ENCODE results near the gene MAPKAPK3.

The MAPKAPK3 gene

GRCh38 chr3:50639055-50639494, 22.1 kb downstream of the MAPKAPK3 start:
- CTCF ChIA-PET: interaction anchor here (0.8 to 3.1 kb wide), 7 partner anchors 8 to 27 kb away, joined by 3 to 15 read pairs (median 4); partner anchors contain the start of gene CISH
- POLR2A ChIA-PET: interaction anchor here (1.1 kb wide), 1 partner anchor 18 kb away, joined by 3 read pairs; no protein-coding TSS in a partner anchor

GRCh38 chr3:50642382-50642781, 25.4 kb downstream of the MAPKAPK3 start:
- Histone ChIP-seq H3K9me3 (ENCODE audit: control extremely low read depth in 1 of 5, control insufficient read depth in 4 of 5, insufficient read depth in 2 of 5, low read depth in 1 of 5, low read length in 4 of 5) (no peaks in the 10 kb centered on the region), H3K27ac (ENCODE audit: insufficient read depth in 1 of 2, low read depth in 1 of 2, low read length in 2 of 2, poor library complexity in 1 of 2, severe bottlenecking in 2 of 2) (no peak overlapping the region), H3K27me3 (replicated peaks in 2 of 5; ENCODE audit: control insufficient read depth in 4 of 5, insufficient read depth in 5 of 5, low read length in 4 of 5) (no peaks in the 10 kb centered on the region), H3K4me3 (ENCODE audit: control insufficient read depth in 1 of 7, extremely low read depth in 1 of 7, insufficient read depth in 4 of 7, low read depth in 2 of 7, low read length in 6 of 7) (no peak overlapping the region), H3K36me3 (ENCODE audit: control insufficient read depth in 4 of 4, insufficient read depth in 4 of 4, low read length in 3 of 4) (peaks cover 28 to 95% (median 77%) of the 10 kb centered on the region in 4 experiments), H3K4me1 (ENCODE audit: control extremely low read depth in 1 of 4, control insufficient read depth in 4 of 4, insufficient read depth in 4 of 4, low read length in 3 of 4) (peaks cover 0 to 15% (median 9%) of the 10 kb centered on the region in 4 experiments)
- no CpG with 5 or more reads among the region's 1 CpG for WGBS (ENCODE audit: insufficient coverage)
- ChIA-PET CTCF (interaction anchor here (1.1 kb wide), 1 partner anchor 13 kb away, joined by 3 read pairs; no protein-coding TSS in a partner anchor), POLR2A (no interaction called here)
- no peak for DNase-seq

More at GRCh38 chr3:50639055-50639494, 22.1 kb downstream of the MAPKAPK3 start:
- H3K4me1 ChIP-seq (ENCODE audit: control extremely low read depth in 1 of 4, control insufficient read depth in 4 of 4, insufficient read depth in 4 of 4, low read length in 3 of 4): peaks cover 0 to 43% (median 32%) of the 10 kb centered on the region in 4 experiments
- no peak overlapping the region for H3K4me3 ChIP-seq (ENCODE audit: control insufficient read depth in 1 of 7, extremely low read depth in 1 of 7, insufficient read depth in 4 of 7, low read depth in 2 of 7, low read length in 6 of 7)
- peaks cover 21 to 74% (median 52%) of the 10 kb centered on the region in 4 experiments for H3K36me3 ChIP-seq (ENCODE audit: control insufficient read depth in 4 of 4, insufficient read depth in 4 of 4, low read length in 3 of 4)
- H3K27ac ChIP-seq (ENCODE audit: insufficient read depth in 1 of 2, low read depth in 1 of 2, low read length in 2 of 2, poor library complexity in 1 of 2, severe bottlenecking in 2 of 2): no peak overlapping the region
- H3K27me3 ChIP-seq (replicated peaks in 2 of 5; ENCODE audit: control insufficient read depth in 4 of 5, insufficient read depth in 5 of 5, low read length in 4 of 5): no peaks in the 10 kb centered on the region
- no peak for DNase-seq
- 90% methylated on average over 5 of the region's 6 CpGs for WGBS (ENCODE audit: insufficient coverage)
- no peaks in the 10 kb centered on the region for H3K9me3 ChIP-seq (ENCODE audit: control extremely low read depth in 1 of 5, control insufficient read depth in 4 of 5, insufficient read depth in 2 of 5, low read depth in 1 of 5, low read length in 4 of 5)

DNA sequence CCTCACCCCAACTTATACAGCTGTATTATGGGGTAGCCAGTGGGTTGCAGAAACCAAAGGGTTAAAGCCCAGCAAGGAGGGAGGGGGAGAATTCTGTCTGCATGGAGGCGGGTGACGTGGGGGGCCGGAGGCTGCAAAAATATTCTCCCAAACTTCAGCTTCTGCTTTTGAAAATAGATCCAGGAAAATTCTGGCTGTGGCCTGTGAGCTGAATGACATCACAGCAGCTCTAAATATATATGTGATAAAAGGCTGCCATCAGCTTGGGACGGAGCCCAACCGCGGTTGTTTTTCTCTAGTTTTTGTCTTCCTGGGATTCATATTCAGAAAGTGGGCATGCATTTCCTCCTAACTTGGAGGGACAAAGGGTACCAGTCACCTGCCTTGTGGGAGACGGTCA, 27.6 kb downstream of the MAPKAPK3 start:
- Histone ChIP-seq H3K4me3 (ENCODE audit: control insufficient read depth in 1 of 7, extremely low read depth in 1 of 7, insufficient read depth in 4 of 7, low read depth in 2 of 7, low read length in 6 of 7) (no peak overlapping the region), H3K36me3 (ENCODE audit: control insufficient read depth in 4 of 4, insufficient read depth in 4 of 4, low read length in 3 of 4) (peaks cover 32 to 98% (median 82%) of the 10 kb centered on the region in 4 experiments), H3K9me3 (ENCODE audit: control extremely low read depth in 1 of 5, control insufficient read depth in 4 of 5, insufficient read depth in 2 of 5, low read depth in 1 of 5, low read length in 4 of 5) (no peaks in the 10 kb centered on the region), H3K27me3 (replicated peaks in 2 of 5; ENCODE audit: control insufficient read depth in 4 of 5, insufficient read depth in 5 of 5, low read length in 4 of 5) (no peaks in the 10 kb centered on the region), H3K27ac (ENCODE audit: insufficient read depth in 1 of 2, low read depth in 1 of 2, low read length in 2 of 2, poor library complexity in 1 of 2, severe bottlenecking in 2 of 2) (no peak overlapping the region), H3K4me1 (ENCODE audit: control extremely low read depth in 1 of 4, control insufficient read depth in 4 of 4, insufficient read depth in 4 of 4, low read length in 3 of 4) (no peaks in the 10 kb centered on the region)
- 97% methylated on average over 5 of the region's 7 CpGs for WGBS (ENCODE audit: insufficient coverage)
- CTCF ChIA-PET: interaction anchor here (1.5 kb wide), 1 partner anchor 28 kb away, joined by 5 read pairs; the partner anchor contains the start of gene MAPKAPK3
- DNase-seq: no peak
- POLR2A ChIA-PET: interaction anchor here (0.6 kb wide), 1 partner anchor 205 kb away, joined by 3 read pairs; no protein-coding TSS in a partner anchor

DNA sequence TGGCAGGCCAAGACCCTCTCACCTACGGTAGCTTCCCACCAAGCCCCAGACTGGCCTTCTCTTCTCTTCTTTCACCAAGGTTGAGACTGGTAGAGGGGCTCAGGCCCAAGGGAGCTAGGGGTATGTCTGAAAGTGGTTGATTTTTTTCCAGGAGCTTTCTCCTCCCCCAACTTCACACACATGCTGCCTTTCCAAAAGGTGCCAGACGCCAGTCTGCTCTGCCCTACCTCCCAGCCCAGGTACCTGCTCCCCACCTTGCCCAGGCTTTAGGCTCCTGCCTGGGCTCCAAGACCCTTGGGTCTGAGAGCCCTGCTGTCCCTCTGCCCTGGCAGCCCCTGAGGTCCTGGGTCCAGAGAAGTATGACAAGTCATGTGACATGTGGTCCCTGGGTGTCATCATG, 28.4 kb downstream of the MAPKAPK3 start:
- no peaks in the 10 kb centered on the region for H3K27me3 ChIP-seq (replicated peaks in 2 of 5; ENCODE audit: control insufficient read depth in 4 of 5, insufficient read depth in 5 of 5, low read length in 4 of 5)
- H3K4me1 ChIP-seq (ENCODE audit: control extremely low read depth in 1 of 4, control insufficient read depth in 4 of 4, insufficient read depth in 4 of 4, low read length in 3 of 4): no peaks in the 10 kb centered on the region
- no peaks in the 10 kb centered on the region for H3K9me3 ChIP-seq (ENCODE audit: control extremely low read depth in 1 of 5, control insufficient read depth in 4 of 5, insufficient read depth in 2 of 5, low read depth in 1 of 5, low read length in 4 of 5)
- 100% methylated on average over 1 of the region's 2 CpGs for WGBS (ENCODE audit: insufficient coverage)
- peak overlapping the region in 1 of 2 experiments; percentile 26 for H3K27ac ChIP-seq (ENCODE audit: insufficient read depth in 1 of 2, low read depth in 1 of 2, low read length in 2 of 2, poor library complexity in 1 of 2, severe bottlenecking in 2 of 2)
- ChIA-PET POLR2A (no interaction called here), CTCF (interaction anchor here (0.8 to 1.5 kb wide), 2 partner anchors 14 to 29 kb away, joined by 4 to 5 read pairs; partner anchors contain the start of gene MAPKAPK3)
- peaks cover 32 to 98% (median 82%) of the 10 kb centered on the region in 4 experiments for H3K36me3 ChIP-seq (ENCODE audit: control insufficient read depth in 4 of 4, insufficient read depth in 4 of 4, low read length in 3 of 4)
- no peak overlapping the region for H3K4me3 ChIP-seq (ENCODE audit: control insufficient read depth in 1 of 7, extremely low read depth in 1 of 7, insufficient read depth in 4 of 7, low read depth in 2 of 7, low read length in 6 of 7)
- no peak for DNase-seq

- POLR2A ChIA-PET: no interaction called here
- CTCF ChIA-PET: interaction anchor here (0.9 to 2.4 kb wide), 2 partner anchors 18 to 23 kb away, joined by 3 to 9 read pairs; no protein-coding TSS in a partner anchor
- Histone ChIP-seq H3K4me3 (ENCODE audit: control insufficient read depth in 1 of 7, extremely low read depth in 1 of 7, insufficient read depth in 4 of 7, low read depth in 2 of 7, low read length in 6 of 7) (no peak overlapping the region), H3K9me3 (ENCODE audit: control extremely low read depth in 1 of 5, control insufficient read depth in 4 of 5, insufficient read depth in 2 of 5, low read depth in 1 of 5, low read length in 4 of 5) (no peaks in the 10 kb centered on the region), H3K36me3 (ENCODE audit: control insufficient read depth in 4 of 4, insufficient read depth in 4 of 4, low read length in 3 of 4) (peaks cover 17 to 72% (median 56%) of the 10 kb centered on the region in 4 experiments), H3K4me1 (ENCODE audit: control extremely low read depth in 1 of 4, control insufficient read depth in 4 of 4, insufficient read depth in 4 of 4, low read length in 3 of 4) (peaks cover 0 to 2% (median 0%) of the 10 kb centered on the region in 4 experiments), H3K27me3 (replicated peaks in 2 of 5; ENCODE audit: control insufficient read depth in 4 of 5, insufficient read depth in 5 of 5, low read length in 4 of 5) (no peaks in the 10 kb centered on the region), H3K27ac (ENCODE audit: insufficient read depth in 1 of 2, low read depth in 1 of 2, low read length in 2 of 2, poor library complexity in 1 of 2, severe bottlenecking in 2 of 2) (no peak overlapping the region)
- no peak for DNase-seq
- whole genome bisulfite sequencing (ENCODE audit: insufficient coverage): 77% methylated on average over 5 of the region's 6 CpGs
Measured at GRCh38 chr3:50648313-50648712, 31.4 kb downstream of the MAPKAPK3 start.

DNA sequence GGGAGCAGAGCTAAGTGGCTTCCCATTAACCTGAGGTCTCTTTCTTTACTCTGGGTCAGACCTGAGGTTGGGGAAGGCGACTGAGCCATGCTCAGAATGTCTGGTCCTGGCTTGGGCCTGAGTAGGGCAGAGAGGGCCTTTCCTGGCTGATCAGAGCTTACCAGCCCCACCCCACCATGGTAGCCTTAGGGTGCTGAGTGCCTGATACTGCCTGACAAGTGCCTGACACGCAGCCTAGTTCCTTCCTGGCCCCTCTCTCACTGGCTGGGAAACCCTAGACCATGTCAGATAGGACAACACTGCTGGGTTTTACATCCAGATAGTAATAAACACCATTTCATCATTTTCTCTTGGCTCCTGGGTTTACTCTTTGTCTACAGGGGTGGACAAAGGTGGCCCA, 32.0 kb downstream of the MAPKAPK3 start:
- H3K36me3 ChIP-seq (ENCODE audit: control insufficient read depth in 4 of 4, insufficient read depth in 4 of 4, low read length in 3 of 4): peaks cover 17 to 66% (median 50%) of the 10 kb centered on the region in 4 experiments
- H3K4me1 ChIP-seq (ENCODE audit: control extremely low read depth in 1 of 4, control insufficient read depth in 4 of 4, insufficient read depth in 4 of 4, low read length in 3 of 4): peaks cover 0 to 2% (median 0%) of the 10 kb centered on the region in 4 experiments
- 89% methylated on average over 1 of the region's 2 CpGs for WGBS (ENCODE audit: insufficient coverage)

DNA sequence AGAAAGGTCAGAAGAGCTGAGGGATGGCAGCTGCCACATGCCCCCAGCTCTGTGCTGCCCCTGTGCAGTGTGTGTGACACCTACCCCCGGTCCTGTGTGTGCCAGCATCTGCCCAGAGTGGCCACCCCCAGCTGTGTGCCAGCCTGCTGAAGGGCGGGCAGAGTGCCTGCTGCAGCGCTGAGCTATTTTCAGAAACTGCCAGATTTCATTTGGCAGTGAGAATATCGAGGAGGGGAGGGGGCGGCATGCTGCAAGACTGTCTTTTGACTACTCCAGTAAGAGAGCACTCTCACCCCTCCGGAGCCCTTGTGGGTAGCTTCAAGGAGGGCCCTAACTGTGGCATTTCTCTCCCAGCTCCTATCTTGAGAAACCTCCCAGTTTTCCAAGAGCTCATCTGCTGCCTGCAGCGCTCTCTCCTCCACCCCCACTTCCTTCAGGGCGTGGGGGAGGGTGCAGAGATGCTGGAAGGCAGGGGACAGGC, 32.5 kb downstream of the MAPKAPK3 start:
- no peak overlapping the region for H3K4me3 ChIP-seq (ENCODE audit: control insufficient read depth in 1 of 7, extremely low read depth in 1 of 7, insufficient read depth in 4 of 7, low read depth in 2 of 7, low read length in 6 of 7)
- H3K27ac ChIP-seq (ENCODE audit: insufficient read depth in 1 of 2, low read depth in 1 of 2, low read length in 2 of 2, poor library complexity in 1 of 2, severe bottlenecking in 2 of 2): peak overlapping the region in 1 of 2 experiments; percentile 19
- no peak for DNase-seq
- H3K27me3 ChIP-seq (replicated peaks in 2 of 5; ENCODE audit: control insufficient read depth in 4 of 5, insufficient read depth in 5 of 5, low read length in 4 of 5): no peaks in the 10 kb centered on the region
- H3K4me1 ChIP-seq (ENCODE audit: control extremely low read depth in 1 of 4, control insufficient read depth in 4 of 4, insufficient read depth in 4 of 4, low read length in 3 of 4): peaks cover 0 to 2% (median 0%) of the 10 kb centered on the region in 4 experiments
- WGBS (ENCODE audit: insufficient coverage): 75% methylated on average over 6 of the region's 8 CpGs
- CTCF ChIA-PET: interaction anchor here (1.0 to 6.6 kb wide), 4 partner anchors 9 to 35 kb away, joined by 3 to 101 read pairs (median 5); partner anchors contain the start of gene MAPKAPK3
- H3K9me3 ChIP-seq (ENCODE audit: control extremely low read depth in 1 of 5, control insufficient read depth in 4 of 5, insufficient read depth in 2 of 5, low read depth in 1 of 5, low read length in 4 of 5): no peaks in the 10 kb centered on the region
- POLR2A ChIA-PET: no interaction called here
- H3K36me3 ChIP-seq (ENCODE audit: control insufficient read depth in 4 of 4, insufficient read depth in 4 of 4, low read length in 3 of 4): peaks cover 17 to 61% (median 46%) of the 10 kb centered on the region in 4 experiments

More for the DNA sequence above, 32.0 kb downstream of the MAPKAPK3 start:
- ChIA-PET CTCF (interaction anchor here (0.9 to 6.6 kb wide), 5 partner anchors 9 to 34 kb away, joined by 3 to 101 read pairs (median 3); partner anchors contain the start of gene MAPKAPK3), POLR2A (no interaction called here)
- Histone ChIP-seq H3K4me3 (ENCODE audit: control insufficient read depth in 1 of 7, extremely low read depth in 1 of 7, insufficient read depth in 4 of 7, low read depth in 2 of 7, low read length in 6 of 7) (no peak overlapping the region), H3K27me3 (replicated peaks in 2 of 5; ENCODE audit: control insufficient read depth in 4 of 5, insufficient read depth in 5 of 5, low read length in 4 of 5) (no peaks in the 10 kb centered on the region), H3K27ac (ENCODE audit: insufficient read depth in 1 of 2, low read depth in 1 of 2, low read length in 2 of 2, poor library complexity in 1 of 2, severe bottlenecking in 2 of 2) (no peak overlapping the region), H3K9me3 (ENCODE audit: control extremely low read depth in 1 of 5, control insufficient read depth in 4 of 5, insufficient read depth in 2 of 5, low read depth in 1 of 5, low read length in 4 of 5) (no peaks in the 10 kb centered on the region)
- no peak for DNase-seq

Measured in common myeloid progenitor, CD34-positive (primary cell).